ENCODE measurements around the gene PPP1R13B.

- TF ChIP-seq, protein P1, sequence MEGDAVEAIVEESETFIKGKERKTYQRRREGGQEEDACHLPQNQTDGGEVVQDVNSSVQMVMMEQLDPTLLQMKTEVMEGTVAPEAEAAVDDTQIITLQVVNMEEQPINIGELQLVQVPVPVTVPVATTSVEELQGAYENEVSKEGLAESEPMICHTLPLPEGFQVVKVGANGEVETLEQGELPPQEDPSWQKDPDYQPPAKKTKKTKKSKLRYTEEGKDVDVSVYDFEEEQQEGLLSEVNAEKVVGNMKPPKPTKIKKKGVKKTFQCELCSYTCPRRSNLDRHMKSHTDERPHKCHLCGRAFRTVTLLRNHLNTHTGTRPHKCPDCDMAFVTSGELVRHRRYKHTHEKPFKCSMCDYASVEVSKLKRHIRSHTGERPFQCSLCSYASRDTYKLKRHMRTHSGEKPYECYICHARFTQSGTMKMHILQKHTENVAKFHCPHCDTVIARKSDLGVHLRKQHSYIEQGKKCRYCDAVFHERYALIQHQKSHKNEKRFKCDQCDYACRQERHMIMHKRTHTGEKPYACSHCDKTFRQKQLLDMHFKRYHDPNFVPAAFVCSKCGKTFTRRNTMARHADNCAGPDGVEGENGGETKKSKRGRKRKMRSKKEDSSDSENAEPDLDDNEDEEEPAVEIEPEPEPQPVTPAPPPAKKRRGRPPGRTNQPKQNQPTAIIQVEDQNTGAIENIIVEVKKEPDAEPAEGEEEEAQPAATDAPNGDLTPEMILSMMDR (IDR thresholded peaks at IDR 0.05), result no peak
- TF ChIP-seq POLR2A (IDR thresholded peaks at IDR 0.05), result no peak
Measured at GRCh38 chr14:103838117-103838516, 9.3 kb downstream of the PPP1R13B start.

All from heart left ventricle (tissue), 13 donors.